ELF-1 (cell line): Measurements from ENCODE around the gene NT5DC4.

Source experiments
- DNase-seq: peaks from one replicate; pipeline ENCODE4 v3.0.0-alpha.2; 2016; ENCODE audit warnings: low read depth, low spot score

Gene NT5DC4

GRCh38 chr2:112720785-112721184, at the start of gene NT5DC4:
TSS of gene NT5DC4 (plus strand) at chr2:112721020. CDS start at chr2:112721080, 60 bp downstream.
- no peak for DNase-seq

- no peak for DNase-seq
Observed at GRCh38 chr2:112671801-112672200, 49.0 kb upstream of the NT5DC4 start.

GRCh38 chr2:112673008-112673407, 47.8 kb upstream of the NT5DC4 start:
- no peak for DNase-seq

GRCh38 chr2:112674229-112674628, 46.6 kb upstream of the NT5DC4 start:
- DNase-seq = no peak

GRCh38 chr2:112679484-112679883, 41.3 kb upstream of the NT5DC4 start:
- peak; percentile 47 for DNase-seq

GRCh38 chr2:112680666-112681101, 40.1 kb upstream of the NT5DC4 start:
- DNase-seq = no peak

- DNase-seq = no peak
Observed at GRCh38 chr2:112682101-112682500, 38.7 kb upstream of the NT5DC4 start.

GRCh38 chr2:112683550-112684414, 37.0 kb upstream of the NT5DC4 start:
- peak; percentile 56 for DNase-seq

GRCh38 chr2:112684415-112684775, 36.4 kb upstream of the NT5DC4 start:
- DNase-seq = no peak

- DNase-seq = no peak
Observed at GRCh38 chr2:112685271-112685884, 35.4 kb upstream of the NT5DC4 start.

- DNase-seq = no peak
Observed at GRCh38 chr2:112686348-112687217, 34.2 kb upstream of the NT5DC4 start.

- no peak for DNase-seq
Observed at GRCh38 chr2:112687522-112687921, 33.3 kb upstream of the NT5DC4 start.

- no peak for DNase-seq
Observed at GRCh38 chr2:112688086-112688880, 32.5 kb upstream of the NT5DC4 start.

GRCh38 chr2:112690853-112691401, 29.9 kb upstream of the NT5DC4 start:
- DNase-seq = peak; percentile 57

GRCh38 chr2:112691881-112692281, 28.9 kb upstream of the NT5DC4 start:
- DNase-seq = no peak

- peak; percentile 66 for DNase-seq
Observed at GRCh38 chr2:112692495-112692911, 28.3 kb upstream of the NT5DC4 start.

- no peak for DNase-seq
Observed at GRCh38 chr2:112692918-112693317, 27.9 kb upstream of the NT5DC4 start.

GRCh38 chr2:112693596-112693995, 27.2 kb upstream of the NT5DC4 start:
- DNase-seq = no peak

- DNase-seq = no peak
Observed at GRCh38 chr2:112694182-112694581, 26.6 kb upstream of the NT5DC4 start.

GRCh38 chr2:112698834-112699515, 21.8 kb upstream of the NT5DC4 start:
- DNase-seq = no peak
